Measurements from ENCODE around the gene SCGB2A2.

Gene SCGB2A2

GRCh38 chr11:62269654-62270278, at the start of gene SCGB2A2:
TSS of gene SCGB2A2 (plus strand) at chr11:62270158. CDS start at chr11:62270217, 59 bp downstream.
- no peaks in the 10 kb centered on the region for H3K9me3 Mint-ChIP-seq
- H3K27ac Mint-ChIP-seq: no peak within 1 kb of the TSS
- no peak for DNase-seq
- no peaks in the 10 kb centered on the region for H3K36me3 Mint-ChIP-seq (ENCODE audit: low read depth)
- peaks cover 30% of the 10 kb centered on the region for H3K27me3 Mint-ChIP-seq
- no peak within 1 kb of the TSS for H3K4me3 Mint-ChIP-seq
- peaks cover 31% of the 10 kb centered on the region for H3K4me1 Mint-ChIP-seq (ENCODE audit: low read depth)

GRCh38 chr11:62221498-62221897, 48.5 kb upstream of the SCGB2A2 start:
- Mint-ChIP-seq H3K27me3 (peaks cover 21% of the 10 kb centered on the region), H3K36me3 (ENCODE audit: low read depth) (no peaks in the 10 kb centered on the region), H3K4me1 (ENCODE audit: low read depth) (no peaks in the 10 kb centered on the region), H3K27ac (no peak overlapping the region), H3K4me3 (no peak overlapping the region), H3K9me3 (peaks cover 34% of the 10 kb centered on the region)
- DNase-seq: no peak

GRCh38 chr11:62223095-62223494, 46.9 kb upstream of the SCGB2A2 start:
- no peaks in the 10 kb centered on the region for H3K36me3 Mint-ChIP-seq (ENCODE audit: low read depth)
- no peak overlapping the region for H3K4me3 Mint-ChIP-seq
- H3K27ac Mint-ChIP-seq: no peak overlapping the region
- no peak for DNase-seq
- peaks cover 34% of the 10 kb centered on the region for H3K9me3 Mint-ChIP-seq
- H3K4me1 Mint-ChIP-seq (ENCODE audit: low read depth): no peaks in the 10 kb centered on the region
- peaks cover 7% of the 10 kb centered on the region for H3K27me3 Mint-ChIP-seq

GRCh38 chr11:62233730-62234129, 36.2 kb upstream of the SCGB2A2 start:
- no peak overlapping the region for H3K4me3 Mint-ChIP-seq
- no peak for DNase-seq
- H3K27ac Mint-ChIP-seq: no peak overlapping the region
- no peaks in the 10 kb centered on the region for H3K36me3 Mint-ChIP-seq (ENCODE audit: low read depth)
- no peaks in the 10 kb centered on the region for H3K4me1 Mint-ChIP-seq (ENCODE audit: low read depth)
- H3K9me3 Mint-ChIP-seq: no peaks in the 10 kb centered on the region
- peaks cover 59% of the 10 kb centered on the region for H3K27me3 Mint-ChIP-seq

DNA sequence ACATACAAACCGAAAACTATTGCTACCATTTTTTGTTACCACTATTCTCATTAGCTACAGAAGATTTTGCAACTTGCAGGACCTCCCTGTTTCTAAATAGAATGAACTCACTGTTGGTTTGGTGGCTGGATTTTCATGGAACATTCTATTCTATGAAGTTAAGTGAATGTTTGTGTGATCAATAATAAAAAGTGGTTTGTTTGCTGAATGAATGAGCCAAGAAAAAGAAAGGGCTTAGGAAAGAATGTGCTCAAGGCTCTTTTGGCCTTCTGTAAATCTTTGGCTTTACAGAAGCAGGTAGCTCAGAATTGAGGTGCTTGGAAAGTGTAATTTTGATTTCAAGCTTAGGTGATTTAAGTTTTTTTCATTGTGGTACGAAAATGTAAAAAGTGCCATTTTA, 33.8 kb upstream of the SCGB2A2 start:
- no peak for DNase-seq
- H3K4me3 Mint-ChIP-seq: no peak overlapping the region
- peaks cover 61% of the 10 kb centered on the region for H3K27me3 Mint-ChIP-seq
- no peaks in the 10 kb centered on the region for H3K4me1 Mint-ChIP-seq (ENCODE audit: low read depth)
- no peak overlapping the region for H3K27ac Mint-ChIP-seq
- no peaks in the 10 kb centered on the region for H3K9me3 Mint-ChIP-seq
- no peaks in the 10 kb centered on the region for H3K36me3 Mint-ChIP-seq (ENCODE audit: low read depth)

DNA sequence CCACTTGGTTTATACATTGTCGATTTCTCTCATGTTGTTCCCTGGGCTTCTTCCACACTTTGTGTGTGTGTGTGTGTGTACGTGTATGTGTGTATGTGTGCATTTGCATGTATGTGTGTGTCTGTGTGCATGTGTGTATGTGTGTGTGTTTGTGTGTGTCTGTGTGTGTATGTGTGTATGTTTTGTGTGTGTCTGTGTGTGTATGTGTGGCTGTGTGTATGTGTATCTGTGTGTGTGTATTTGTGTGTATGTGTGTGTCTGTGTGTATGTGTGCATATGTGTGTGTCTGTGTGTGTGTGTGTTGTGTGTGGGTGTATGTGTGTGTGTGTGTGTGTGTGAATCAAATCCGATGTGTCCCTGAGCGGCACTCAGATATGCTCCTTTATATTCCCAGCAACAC, 32.5 kb upstream of the SCGB2A2 start:
- Mint-ChIP-seq H3K36me3 (ENCODE audit: low read depth) (no peaks in the 10 kb centered on the region), H3K9me3 (no peaks in the 10 kb centered on the region), H3K27me3 (peaks cover 61% of the 10 kb centered on the region), H3K4me3 (no peak overlapping the region), H3K27ac (no peak overlapping the region), H3K4me1 (ENCODE audit: low read depth) (no peaks in the 10 kb centered on the region)
- DNase-seq: no peak

GRCh38 chr11:62238151-62238550, 31.8 kb upstream of the SCGB2A2 start:
- peaks cover 57% of the 10 kb centered on the region for H3K27me3 Mint-ChIP-seq
- no peak for DNase-seq
- no peaks in the 10 kb centered on the region for H3K4me1 Mint-ChIP-seq (ENCODE audit: low read depth)
- H3K27ac Mint-ChIP-seq: no peak overlapping the region
- no peak overlapping the region for H3K4me3 Mint-ChIP-seq
- H3K36me3 Mint-ChIP-seq (ENCODE audit: low read depth): no peaks in the 10 kb centered on the region
- no peaks in the 10 kb centered on the region for H3K9me3 Mint-ChIP-seq

DNA sequence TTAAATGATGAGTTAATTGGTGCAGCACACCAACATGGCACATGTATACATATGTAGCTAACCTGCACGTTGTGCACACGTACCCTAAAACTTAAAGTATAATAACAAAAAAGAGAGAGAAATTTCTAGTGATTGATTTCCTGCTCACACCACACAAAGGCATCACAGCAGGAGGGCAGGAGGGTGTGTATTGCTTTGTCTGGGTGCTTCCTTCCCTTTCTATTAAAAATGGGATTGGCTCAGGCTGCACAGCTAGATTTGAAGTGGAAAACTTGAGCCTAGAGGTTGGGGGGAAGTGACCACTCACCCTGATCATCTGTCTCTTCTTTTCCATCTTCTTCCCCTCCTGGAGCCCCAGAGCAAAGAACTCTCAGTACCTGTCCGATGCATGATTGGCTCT, 28.9 kb upstream of the SCGB2A2 start:
- Mint-ChIP-seq H3K4me1 (ENCODE audit: low read depth) (no peaks in the 10 kb centered on the region), H3K4me3 (no peak overlapping the region), H3K36me3 (ENCODE audit: low read depth) (no peaks in the 10 kb centered on the region), H3K27ac (no peak overlapping the region), H3K27me3 (peaks cover 56% of the 10 kb centered on the region), H3K9me3 (no peaks in the 10 kb centered on the region)
- no peak for DNase-seq

DNA sequence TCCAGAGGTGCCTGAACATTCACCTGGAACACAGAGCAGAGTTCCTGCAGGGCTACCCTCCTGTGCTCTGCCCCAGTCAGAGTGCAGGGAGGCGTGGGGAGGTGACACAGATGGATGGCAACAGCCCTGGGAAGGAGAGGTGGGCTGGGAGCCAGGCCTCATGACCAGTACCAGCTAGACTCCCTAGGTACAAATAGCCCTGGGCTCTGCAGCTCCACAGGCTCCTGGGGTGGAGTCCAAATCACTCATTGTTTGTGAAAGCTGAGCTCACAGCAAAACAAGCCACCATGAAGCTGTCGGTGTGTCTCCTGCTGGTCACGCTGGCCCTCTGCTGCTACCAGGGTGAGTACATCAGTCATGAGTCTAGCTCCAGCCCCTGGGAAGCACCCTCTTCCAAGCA, 27.9 kb upstream of the SCGB2A2 start, which contains the start of gene SCGB1D2:
TSS of gene SCGB1D2 (plus strand) at position 219 of the 400 bp plus-strand sequence. CDS start at position 288, 69 bp downstream.
- Mint-ChIP-seq H3K27me3 (peaks cover 61% of the 10 kb centered on the region), H3K4me1 (ENCODE audit: low read depth) (no peaks in the 10 kb centered on the region), H3K36me3 (ENCODE audit: low read depth) (no peaks in the 10 kb centered on the region), H3K9me3 (no peaks in the 10 kb centered on the region), H3K27ac (no peak within 1 kb of the TSS), H3K4me3 (no peak within 1 kb of the TSS)
- no peak for DNase-seq

- DNase-seq: no peak
- Mint-ChIP-seq H3K9me3 (peaks cover 9% of the 10 kb centered on the region), H3K27me3 (peaks cover 59% of the 10 kb centered on the region), H3K27ac (no peak overlapping the region), H3K4me1 (ENCODE audit: low read depth) (no peaks in the 10 kb centered on the region), H3K4me3 (no peak overlapping the region), H3K36me3 (ENCODE audit: low read depth) (no peaks in the 10 kb centered on the region)
Measured at GRCh38 chr11:62245271-62245753, 24.6 kb upstream of the SCGB2A2 start.

GRCh38 chr11:62251698-62252097, 18.3 kb upstream of the SCGB2A2 start:
- no peak for DNase-seq
- H3K27ac Mint-ChIP-seq: no peak overlapping the region
- H3K4me3 Mint-ChIP-seq: no peak overlapping the region
- peaks cover 5% of the 10 kb centered on the region for H3K36me3 Mint-ChIP-seq (ENCODE audit: low read depth)
- H3K27me3 Mint-ChIP-seq: peaks cover 50% of the 10 kb centered on the region
- H3K4me1 Mint-ChIP-seq (ENCODE audit: low read depth): no peaks in the 10 kb centered on the region
- peaks cover 39% of the 10 kb centered on the region for H3K9me3 Mint-ChIP-seq

DNA sequence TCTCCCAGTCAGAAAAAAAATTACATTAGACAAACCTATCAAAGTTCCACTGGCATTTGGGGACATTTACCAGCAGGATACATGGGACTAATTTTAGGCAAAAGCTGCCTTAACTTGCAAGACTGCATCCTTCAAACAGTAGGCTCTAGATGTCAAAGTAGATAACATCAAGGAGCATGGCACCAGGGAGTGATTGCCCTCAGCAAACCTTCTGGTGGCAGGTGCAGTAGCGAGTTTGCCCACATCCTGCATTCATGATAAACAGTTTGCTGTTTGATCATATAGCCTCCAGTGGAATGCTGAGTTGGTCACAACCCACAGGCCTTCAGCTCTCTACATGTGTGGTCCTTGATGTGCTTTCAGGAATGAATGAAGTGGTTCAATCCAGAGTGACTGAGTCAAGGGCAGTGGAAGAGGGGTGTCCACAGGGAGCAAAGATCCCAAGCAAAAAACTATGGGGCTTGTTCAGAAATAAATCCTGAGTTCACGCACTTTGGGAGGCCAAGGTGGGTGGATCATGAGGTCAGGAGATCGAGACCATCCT, 15.9 kb upstream of the SCGB2A2 start:
- H3K9me3 Mint-ChIP-seq: peaks cover 39% of the 10 kb centered on the region
- no peak overlapping the region for H3K27ac Mint-ChIP-seq
- peaks cover 5% of the 10 kb centered on the region for H3K36me3 Mint-ChIP-seq (ENCODE audit: low read depth)
- no peak overlapping the region for H3K4me3 Mint-ChIP-seq
- H3K27me3 Mint-ChIP-seq: peaks cover 45% of the 10 kb centered on the region
- DNase-seq: no peak
- no peaks in the 10 kb centered on the region for H3K4me1 Mint-ChIP-seq (ENCODE audit: low read depth)

DNA sequence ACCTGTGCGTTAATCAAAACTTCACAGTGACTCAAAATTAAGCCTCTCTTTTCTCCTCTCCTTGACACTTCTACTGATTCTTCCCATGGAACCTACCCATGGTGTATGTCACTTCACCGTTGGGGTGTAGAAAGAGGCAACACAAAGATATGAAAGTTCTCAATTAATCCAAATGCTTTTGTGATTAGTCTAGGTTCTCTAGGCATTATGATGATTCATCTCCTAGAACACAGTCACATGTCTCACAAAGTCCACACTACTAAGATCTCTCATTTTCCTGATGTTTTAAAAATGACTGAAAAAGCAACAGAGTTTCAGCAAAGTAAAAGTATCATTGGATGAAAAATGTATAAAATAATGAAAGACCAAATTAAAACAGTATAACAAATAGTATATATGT, 13.7 kb upstream of the SCGB2A2 start:
- Mint-ChIP-seq H3K4me3 (no peak overlapping the region), H3K27me3 (peaks cover 36% of the 10 kb centered on the region), H3K9me3 (peaks cover 22% of the 10 kb centered on the region), H3K36me3 (ENCODE audit: low read depth) (peaks cover 5% of the 10 kb centered on the region), H3K27ac (no peak overlapping the region), H3K4me1 (ENCODE audit: low read depth) (no peaks in the 10 kb centered on the region)
- no peak for DNase-seq

- H3K4me3 Mint-ChIP-seq: no peak overlapping the region
- peaks cover 38% of the 10 kb centered on the region for H3K27me3 Mint-ChIP-seq
- no peak for DNase-seq
- no peaks in the 10 kb centered on the region for H3K36me3 Mint-ChIP-seq (ENCODE audit: low read depth)
- H3K27ac Mint-ChIP-seq: no peak overlapping the region
- peaks cover 20% of the 10 kb centered on the region for H3K4me1 Mint-ChIP-seq (ENCODE audit: low read depth)
- H3K9me3 Mint-ChIP-seq: peaks cover 2% of the 10 kb centered on the region
Measured at GRCh38 chr11:62260261-62260953, 9.6 kb upstream of the SCGB2A2 start.

GRCh38 chr11:62264004-62264403, 6.0 kb upstream of the SCGB2A2 start:
- Mint-ChIP-seq H3K27me3 (peaks cover 33% of the 10 kb centered on the region), H3K4me1 (ENCODE audit: low read depth) (peaks cover 45% of the 10 kb centered on the region), H3K4me3 (no peak overlapping the region), H3K9me3 (peaks cover 2% of the 10 kb centered on the region), H3K36me3 (ENCODE audit: low read depth) (no peaks in the 10 kb centered on the region), H3K27ac (no peak overlapping the region)
- no peak for DNase-seq
